ENCODE results near the gene KIDINS220. TPM values are rescaled to one million over a fixed set of nuclear protein-coding genes. Genes with fewer than 3 reads are reported as not detected.

KIDINS220 gene
- total RNA-seq, 1 experiment from 2014 or later: 20.1 TPM

- TF ChIP-seq ELF1 (IDR thresholded peaks at IDR 0.05; ENCODE audit: borderline replicate concordance, low read depth) (no peak; the same call in 1 of the 2 replicates), EGR1 (IDR thresholded peaks at IDR 0.05; ENCODE audit: low read depth) (0 out of 2 replicates have a peak, but pooled peaks have one; percentile 30), JUND (IDR thresholded peaks at IDR 0.05) (peak; percentile 86), EZH2phosphoT487 (IDR thresholded peaks at IDR 0.05; ENCODE audit: borderline replicate concordance) (no peak), EZH2 (IDR thresholded peaks at IDR 0.05) (no peak), CEBPB (IDR thresholded peaks at IDR 0.05; ENCODE audit: low read depth) (peak; percentile 69), ZNF274 (IDR thresholded peaks at IDR 0.05; ENCODE audit: low read depth, low read length) (no peak), ZFX (IDR thresholded peaks at IDR 0.05) (no peak), ZBTB33 (IDR thresholded peaks at IDR 0.05; ENCODE audit: extremely low read depth, insufficient replicate concordance, low read length) (no peak), TCF7L2 (IDR thresholded peaks at IDR 0.05; ENCODE audit: borderline replicate concordance, extremely low read depth, insufficient read depth, insufficient read length) (no peak), REST (IDR thresholded peaks at IDR 0.05; ENCODE audit: low read depth) (no peak), RAD21 (IDR thresholded peaks at IDR 0.05; ENCODE audit: low read depth) (peak; percentile 59)
These were observed 33.6 kb downstream of the KIDINS220 start (continued) for GRCh38 chr2:8803658-8804379.
